ENCODE measurements around the gene ARHGAP21.

DNA sequence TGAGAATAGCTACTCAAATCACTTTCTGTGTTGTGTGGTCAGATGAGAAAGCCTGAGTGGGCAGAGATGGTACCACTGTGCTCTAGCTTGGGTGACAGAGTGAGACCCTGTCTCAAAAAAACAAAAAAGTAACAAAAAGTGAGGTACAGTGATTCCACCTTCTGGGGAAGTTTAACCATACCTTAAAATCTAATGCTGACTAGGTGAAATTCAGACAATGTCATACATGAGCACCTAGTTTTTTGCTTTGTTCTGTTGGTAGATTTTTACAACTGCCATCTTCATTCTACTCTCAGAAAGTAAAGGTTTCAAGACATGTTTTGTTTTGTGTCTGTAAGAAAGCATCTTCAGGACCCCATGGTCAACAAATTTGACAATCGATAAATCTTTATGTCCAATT lies 144.2 kb downstream of the ARHGAP21 start:
- no peak for TF ChIP-seq CTCF (IDR thresholded peaks at IDR 0.05 in 4 of 5, conservative IDR thresholded peaks at IDR 0.05 in 1 of 5)
- no peak for TF ChIP-seq POLR2A (IDR thresholded peaks at IDR 0.05)
